GM13977 (cell line): Measurements from ENCODE around the gene CPPED1.
A peak's percentile ranks its signal among the peaks of the same experiment; 100 is the strongest.

Source experiments
- DNase-seq: peaks from one replicate; pipeline ENCODE4 v3.0.0; 2012; ENCODE audit warnings: low spot score
- in situ Hi-C: fragments of 300-500 bp; cut with MboI; formaldehyde crosslinking; loops from one replicate; pipeline ENCODE4 v1.12.0; 2022; ENCODE audit warnings: low sequenced_read_pairs, low pct_unique_long_range_greater_than_20kb, mixed read lengths, inconsistent platforms; ENCODE audit not compliant: unreplicated experiment
- TF ChIP-seq, protein P1 (sequence below): IDR thresholded peaks from 2 replicates; pipeline ENCODE4 v1.5.1; 2012; ENCODE audit warnings: mild to moderate bottlenecking, control low read depth; ENCODE audit not compliant: insufficient read depth; ENCODE audit errors: extremely low read depth, missing control alignments

Gene CPPED1

DNA sequence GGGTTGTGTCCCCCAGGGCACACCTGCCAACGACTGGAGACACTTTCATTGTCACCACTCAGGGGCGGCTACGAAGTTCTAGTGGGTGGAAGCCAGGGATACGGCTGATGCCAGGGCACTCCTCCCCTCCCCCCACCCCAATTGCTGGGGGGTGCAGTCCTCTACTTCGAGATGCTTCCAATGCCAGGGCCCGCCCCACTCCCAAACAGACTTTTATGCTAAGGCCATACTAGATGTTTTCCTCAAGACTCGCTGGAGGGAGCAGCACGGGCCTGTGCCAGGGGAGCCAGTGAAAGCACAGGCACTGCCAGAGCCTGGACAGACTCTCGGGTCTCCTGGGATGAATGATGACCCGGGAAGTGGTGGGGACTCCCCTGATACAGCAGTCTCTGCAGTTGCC lies 178.0 kb downstream of the CPPED1 start:
- DNase-seq, result no peak
- TF ChIP-seq, protein P1, sequence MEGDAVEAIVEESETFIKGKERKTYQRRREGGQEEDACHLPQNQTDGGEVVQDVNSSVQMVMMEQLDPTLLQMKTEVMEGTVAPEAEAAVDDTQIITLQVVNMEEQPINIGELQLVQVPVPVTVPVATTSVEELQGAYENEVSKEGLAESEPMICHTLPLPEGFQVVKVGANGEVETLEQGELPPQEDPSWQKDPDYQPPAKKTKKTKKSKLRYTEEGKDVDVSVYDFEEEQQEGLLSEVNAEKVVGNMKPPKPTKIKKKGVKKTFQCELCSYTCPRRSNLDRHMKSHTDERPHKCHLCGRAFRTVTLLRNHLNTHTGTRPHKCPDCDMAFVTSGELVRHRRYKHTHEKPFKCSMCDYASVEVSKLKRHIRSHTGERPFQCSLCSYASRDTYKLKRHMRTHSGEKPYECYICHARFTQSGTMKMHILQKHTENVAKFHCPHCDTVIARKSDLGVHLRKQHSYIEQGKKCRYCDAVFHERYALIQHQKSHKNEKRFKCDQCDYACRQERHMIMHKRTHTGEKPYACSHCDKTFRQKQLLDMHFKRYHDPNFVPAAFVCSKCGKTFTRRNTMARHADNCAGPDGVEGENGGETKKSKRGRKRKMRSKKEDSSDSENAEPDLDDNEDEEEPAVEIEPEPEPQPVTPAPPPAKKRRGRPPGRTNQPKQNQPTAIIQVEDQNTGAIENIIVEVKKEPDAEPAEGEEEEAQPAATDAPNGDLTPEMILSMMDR, result no peak
- in situ Hi-C loops, result no loop called here

DNA sequence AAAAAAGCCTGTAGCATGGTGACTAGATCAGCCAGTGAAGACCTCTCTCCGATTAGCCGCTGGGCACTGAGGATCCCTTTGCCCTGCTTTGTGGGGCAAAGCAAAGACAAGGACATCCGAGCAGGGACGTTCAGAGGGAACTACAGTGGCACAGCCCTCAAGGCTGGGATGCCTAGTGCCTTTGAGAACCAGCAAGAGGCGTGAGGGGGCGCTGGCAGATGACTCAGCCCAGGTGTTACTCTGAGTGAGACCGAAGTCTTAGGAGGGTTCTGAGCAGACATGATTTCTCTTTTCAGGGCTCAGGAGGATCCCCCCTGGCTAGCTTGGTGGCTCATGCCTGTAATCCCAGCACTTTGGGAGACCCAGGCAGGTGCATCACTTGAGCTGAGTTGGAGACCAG lies 178.6 kb downstream of the CPPED1 start:
- no peak for DNase-seq
- TF ChIP-seq, protein P1, result no peak
- in situ Hi-C loops, result no loop called here

DNA sequence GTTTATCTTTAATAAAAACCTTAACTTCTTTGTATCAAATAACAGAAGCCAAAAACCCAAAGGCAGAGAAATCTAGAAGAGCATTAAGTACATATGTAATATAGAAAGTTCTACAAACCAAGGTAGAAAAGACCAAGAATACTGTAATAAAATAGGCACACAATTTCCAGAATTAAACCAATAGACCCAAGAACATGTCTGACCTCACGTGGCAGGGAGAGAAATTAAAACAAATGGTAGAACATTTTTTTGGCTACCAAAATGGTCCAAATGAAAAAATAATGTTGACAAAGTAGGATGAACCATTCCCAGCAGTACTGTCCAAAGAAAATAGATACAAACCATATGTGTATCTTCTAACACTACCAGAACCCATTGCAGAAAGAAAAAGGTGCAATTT lies 183.5 kb downstream of the CPPED1 start:
- in situ Hi-C loops, result no loop called here
- no peak for DNase-seq

DNA sequence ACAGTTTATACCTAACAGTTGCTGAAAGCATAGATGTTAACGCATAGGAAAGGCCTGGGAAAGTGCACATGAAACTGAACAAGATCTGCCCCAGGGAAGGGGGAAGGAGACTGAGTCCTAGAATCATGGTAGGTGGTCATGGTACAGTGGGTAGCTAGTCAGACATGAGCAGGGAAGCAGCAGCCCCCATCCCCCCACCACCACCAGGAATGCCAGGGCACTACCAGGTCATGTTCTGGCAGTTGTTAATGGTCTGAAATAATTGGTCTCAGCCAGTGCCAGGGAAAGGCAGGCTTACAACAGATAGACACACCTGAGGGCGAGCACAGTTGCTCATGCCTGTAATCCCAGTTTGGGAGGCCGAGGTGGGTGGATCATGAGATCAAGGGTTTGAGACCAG lies 185.2 kb downstream of the CPPED1 start:
- TF ChIP-seq, protein P1, result no peak
- in situ Hi-C loops, result no loop called here
- DNase-seq, result no peak

More for the DNA sequence above, 183.5 kb downstream of the CPPED1 start:
- TF ChIP-seq, protein P1, result peak; percentile 1

DNA sequence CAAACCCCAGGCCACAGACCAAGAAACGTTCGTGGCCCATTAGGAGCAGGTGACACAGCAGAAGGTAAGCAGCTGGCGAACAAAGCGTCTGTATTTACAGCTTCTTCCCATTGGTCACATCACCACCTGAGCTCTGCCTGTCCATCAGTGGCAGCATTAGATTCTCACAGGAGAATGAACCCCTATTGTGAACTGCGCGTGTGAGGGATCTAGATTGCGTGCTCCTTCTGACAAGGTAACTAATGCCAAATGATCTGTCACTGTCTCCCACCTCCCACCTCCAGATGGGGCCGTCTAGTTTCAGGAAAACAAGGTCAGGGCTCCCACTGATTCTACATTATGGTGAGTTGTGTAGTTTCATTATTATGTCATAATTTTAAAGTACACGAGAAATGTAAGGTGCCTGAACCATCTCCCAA lies 186.3 kb downstream of the CPPED1 start:
- DNase-seq, result no peak
- TF ChIP-seq, protein P1, result no peak
- in situ Hi-C loops, result no loop called here

DNA sequence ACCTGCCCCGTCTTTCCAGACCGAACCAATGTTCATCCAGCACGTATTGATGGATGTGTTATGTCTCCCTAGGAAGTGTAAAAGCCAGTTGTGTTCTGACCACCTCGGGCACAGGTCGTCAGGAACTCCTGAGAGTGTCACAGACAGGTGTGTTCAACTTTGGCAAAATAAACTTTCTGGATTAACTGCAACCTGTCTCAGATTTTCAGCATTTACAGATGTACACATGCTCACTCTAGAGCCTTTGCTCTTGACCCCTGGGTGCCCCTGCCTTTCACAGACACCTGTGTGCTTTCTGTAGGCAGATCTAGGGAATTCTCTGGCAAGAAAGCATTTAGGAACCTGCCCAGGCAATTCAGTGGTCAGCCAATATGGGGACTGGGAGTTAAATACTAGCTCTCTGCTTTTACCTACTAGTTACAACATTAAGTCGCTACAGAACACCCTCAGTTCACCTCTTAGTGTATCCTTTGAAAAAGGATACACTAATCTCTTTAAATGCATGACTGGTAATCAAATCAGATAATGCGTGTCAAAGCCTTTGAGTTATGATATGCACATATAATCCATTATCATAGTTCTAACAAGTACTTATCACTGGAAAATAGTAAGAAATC lies 188.9 kb downstream of the CPPED1 start:
- DNase-seq, result no peak
- TF ChIP-seq, protein P1, result no peak
- in situ Hi-C loops, result no loop called here
